Naive thymus-derived CD8-positive, alpha-beta T cell (primary cell): Measurements from ENCODE around the gene SYNE2. TPM values are rescaled to one million over a fixed set of nuclear protein-coding genes. Genes with fewer than 3 reads are reported as not detected.
A peak's percentile ranks its signal among the peaks of the same experiment; 100 is the strongest.
"Not testable (repeated sequence)": the region's sequence is repeated elsewhere in the genome, so short reads cannot be mapped to it uniquely, and the experiment has no call there.

Experiments used
- ATAC-seq, 2 donors: fragments of 150-1000 bp; cut with Tn5 transposase in 1 of 2; sonication (Bioruptor Pico), chemical (Tn5 transposase) in 1 of 2; 1 replicate in 1 of 2; 2 replicates in 1 of 2; pipeline ENCODE4 v1.10.0; 2021; ENCODE audit warnings: mild to moderate bottlenecking in 2 of 2, moderate library complexity in 2 of 2
- POLR2A ChIA-PET: fragments of 350-600 bp; sonication (Branson Sonifier 250); formaldehyde crosslinking; loops from one replicate; lab custom pipeline; 2021; ENCODE audit warnings: antibody characterized with exemption; lab: Charles Lee
- DNase-seq, 10 donors: peaks; one replicate each; pipeline versions ENCODE4 v3.0.0 to v3.0.0-alpha.2; 2020 to 2022
- H3K27ac Mint-ChIP-seq, 10 donors: one replicate each; pipeline ENCODE4 v1.8.0; 2020 to 2022; ENCODE audit warnings: mild to moderate bottlenecking in 10 of 10, mixed read lengths in 10 of 10, moderate library complexity in 4 of 10, inconsistent platforms in 1 of 10
- H3K27me3 Mint-ChIP-seq, 5 donors: one replicate each; pipeline ENCODE4 v1.8.0; 2021 to 2022; ENCODE audit warnings: mixed read lengths in 5 of 5
- H3K36me3 Mint-ChIP-seq, 3 donors: one replicate each; pipeline ENCODE4 v1.8.0; 2020 to 2022; ENCODE audit warnings: mixed read lengths in 3 of 3, mild to moderate bottlenecking in 2 of 3, inconsistent platforms in 1 of 3
- H3K4me1 Mint-ChIP-seq, 4 donors: one replicate each; pipeline ENCODE4 v1.8.0; 2021 to 2022; ENCODE audit warnings: mixed read lengths in 4 of 4
- H3K4me3 Mint-ChIP-seq, 10 donors: one replicate each; pipeline ENCODE4 v1.8.0; 2020 to 2022; ENCODE audit warnings: mild to moderate bottlenecking in 10 of 10, mixed read lengths in 10 of 10, moderate library complexity in 6 of 10, inconsistent platforms in 1 of 10
- H3K9me3 Mint-ChIP-seq, 9 donors: one replicate each; pipeline ENCODE4 v1.8.0; 2020 to 2022; ENCODE audit warnings: mixed read lengths in 9 of 9, mild to moderate bottlenecking in 3 of 9, inconsistent platforms in 1 of 9, moderate library complexity in 1 of 9
- polyA plus RNA-seq, 3 donors: library from polyadenylated mRNA; unstranded; fragments of 300-500 nt; fragmentation: Illumina TruSeq; gene quantifications; one replicate each; pipeline ENCODE4 v1.2.3, GENCODE V29; 2021
- total RNA-seq, 8 experiments: library from RNA in 2 of 8; stranded (reverse) in 2 of 8; gene quantifications; one replicate each; pipeline ENCODE4 v1.2.3 and lab custom pipeline; 2021 to 2026

SYNE2 gene
- total and polyA plus RNA-seq, 5 experiments from 2014 or later, result 15.7 to 116 (median 25.9) TPM

DNA sequence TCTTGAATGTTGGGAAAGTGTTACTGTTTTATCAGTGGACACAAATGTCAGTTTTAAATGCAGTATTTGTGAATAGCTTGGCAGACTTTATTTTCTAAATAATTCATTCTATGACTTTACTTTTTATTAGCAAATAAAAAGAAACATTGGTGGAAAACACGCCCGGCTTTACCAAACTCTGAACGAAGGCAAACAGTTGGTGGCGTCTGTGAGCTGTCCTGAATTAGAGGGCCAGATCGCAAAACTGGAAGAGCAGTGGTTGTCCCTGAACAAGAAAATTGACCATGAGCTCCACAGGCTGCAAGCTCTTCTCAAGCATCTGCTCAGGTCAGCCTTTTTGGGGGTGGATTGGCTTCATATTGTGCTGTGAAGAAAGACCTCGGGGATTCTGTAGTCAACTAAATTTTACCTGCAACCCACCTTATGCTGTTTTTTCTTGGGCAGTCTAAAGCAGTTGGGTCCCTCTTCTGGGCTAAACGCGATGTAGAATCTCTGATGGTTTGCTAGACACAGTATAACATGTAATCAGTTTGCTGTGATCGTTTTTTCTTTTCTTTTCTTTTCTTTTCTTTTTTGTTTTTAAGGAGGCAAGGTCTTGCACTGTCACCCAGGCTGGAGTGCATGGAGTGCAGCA, 285.0 kb downstream of the SYNE2 start:
- no peaks in the 10 kb centered on the region for H3K9me3 Mint-ChIP-seq
- peak overlapping the region in 2 of 10 donors; percentile 30 to 55 for H3K27ac Mint-ChIP-seq
- no peak overlapping the region for H3K4me3 Mint-ChIP-seq
- no peak for ATAC-seq
- H3K27me3 Mint-ChIP-seq, result no peaks in the 10 kb centered on the region
- peaks cover 0 to 87% (median 38%) of the 10 kb centered on the region in 3 donors for H3K36me3 Mint-ChIP-seq
- POLR2A ChIA-PET, result no interaction called here
- DNase-seq, result no peak
- H3K4me1 Mint-ChIP-seq, result no peaks in the 10 kb centered on the region

DNA sequence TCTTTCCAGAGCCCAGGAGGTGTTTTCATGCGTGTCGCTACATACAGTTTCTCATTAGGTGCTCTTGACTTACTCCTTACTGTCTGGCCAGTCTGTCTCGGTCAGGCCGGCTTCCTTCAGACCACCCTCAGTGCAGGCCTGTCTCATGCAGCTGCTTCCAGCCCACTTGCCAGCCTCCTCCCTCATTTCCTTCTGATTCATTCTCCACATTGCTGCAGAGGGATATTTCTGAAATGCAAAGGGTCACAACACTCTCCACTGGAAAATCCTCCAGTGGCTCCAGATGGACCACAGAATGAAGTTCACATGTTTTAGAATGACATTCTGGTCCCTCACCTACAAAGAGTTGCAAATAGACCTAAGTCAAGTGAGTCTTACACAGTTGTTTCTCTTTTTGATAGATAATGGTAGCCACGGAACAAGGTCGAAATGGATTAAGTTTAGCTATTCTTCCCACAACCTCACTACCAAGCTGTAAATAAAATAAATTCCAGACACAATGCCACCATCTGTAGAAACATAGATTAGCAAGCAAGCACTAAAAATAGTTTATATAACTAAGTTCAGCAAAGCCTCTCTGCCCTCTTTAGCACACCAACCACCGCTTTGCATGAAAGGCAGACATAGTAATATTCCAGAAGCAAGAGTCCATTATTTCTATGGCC, 294.5 kb downstream of the SYNE2 start:
- Mint-ChIP-seq H3K4me1 (no peaks in the 10 kb centered on the region), H3K4me3 (no peak overlapping the region), H3K27ac (no peak overlapping the region), H3K9me3 (no peaks in the 10 kb centered on the region), H3K36me3 (peaks cover 0 to 80% (median 31%) of the 10 kb centered on the region in 3 donors), H3K27me3 (no peaks in the 10 kb centered on the region)
- POLR2A ChIA-PET, result no interaction called here
- DNase-seq (no peak), ATAC-seq (no peak)

DNA sequence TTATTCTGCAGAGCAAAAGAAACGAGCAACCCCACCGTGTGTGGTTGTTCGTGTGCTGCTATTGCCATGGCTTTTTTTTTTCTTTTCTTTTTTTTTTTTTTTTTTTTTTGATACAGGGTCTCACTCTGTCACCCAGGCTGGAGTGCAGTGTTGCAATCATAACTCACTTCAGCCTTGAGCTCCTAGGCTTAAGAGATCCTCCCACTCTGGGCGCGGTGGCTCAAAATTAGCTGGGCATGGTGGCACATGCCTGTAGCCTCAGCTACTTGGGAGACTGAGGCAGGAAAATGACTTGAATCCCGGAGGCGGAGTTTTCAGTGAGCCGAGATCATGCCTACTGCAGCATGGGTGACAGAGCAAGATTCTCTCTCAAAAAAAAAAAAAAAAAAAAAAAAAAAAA, 297.1 kb downstream of the SYNE2 start:
- no peak for ATAC-seq
- POLR2A ChIA-PET, result no interaction called here
- H3K27ac Mint-ChIP-seq, result no peak overlapping the region
- no peak for DNase-seq
- H3K27me3 Mint-ChIP-seq, result no peaks in the 10 kb centered on the region
- peaks cover 6 to 79% (median 39%) of the 10 kb centered on the region in 3 donors for H3K36me3 Mint-ChIP-seq
- no peaks in the 10 kb centered on the region for H3K4me1 Mint-ChIP-seq
- H3K9me3 Mint-ChIP-seq, result no peaks in the 10 kb centered on the region
- no peak overlapping the region for H3K4me3 Mint-ChIP-seq

DNA sequence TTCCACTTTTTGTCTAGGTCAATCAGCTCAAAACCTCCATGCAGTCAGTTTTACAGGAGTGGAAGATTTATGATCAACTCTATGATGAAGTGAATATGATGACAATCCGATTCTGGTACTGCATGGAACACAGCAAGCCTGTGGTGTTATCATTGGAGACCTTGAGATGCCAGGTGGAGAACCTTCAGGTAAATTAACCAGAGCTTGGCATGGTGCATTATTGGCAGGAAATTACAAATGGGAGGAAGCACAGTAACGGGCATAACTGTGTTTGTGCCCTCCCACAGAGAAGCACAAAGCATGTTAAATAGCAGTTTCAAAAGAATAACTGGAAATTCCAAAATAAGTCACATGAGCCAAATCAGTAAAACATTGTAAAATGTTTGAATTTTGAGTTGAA, 305.8 kb downstream of the SYNE2 start:
- no peaks in the 10 kb centered on the region for H3K27me3 Mint-ChIP-seq
- POLR2A ChIA-PET, result no interaction called here
- no peak for ATAC-seq
- H3K9me3 Mint-ChIP-seq, result no peaks in the 10 kb centered on the region
- no peaks in the 10 kb centered on the region for H3K4me1 Mint-ChIP-seq
- H3K4me3 Mint-ChIP-seq, result no peak overlapping the region
- H3K36me3 Mint-ChIP-seq, result peaks cover 0 to 91% (median 31%) of the 10 kb centered on the region in 3 donors
- no peak for DNase-seq
- peak overlapping the region in 1 of 10 donors; percentile 15 for H3K27ac Mint-ChIP-seq

DNA sequence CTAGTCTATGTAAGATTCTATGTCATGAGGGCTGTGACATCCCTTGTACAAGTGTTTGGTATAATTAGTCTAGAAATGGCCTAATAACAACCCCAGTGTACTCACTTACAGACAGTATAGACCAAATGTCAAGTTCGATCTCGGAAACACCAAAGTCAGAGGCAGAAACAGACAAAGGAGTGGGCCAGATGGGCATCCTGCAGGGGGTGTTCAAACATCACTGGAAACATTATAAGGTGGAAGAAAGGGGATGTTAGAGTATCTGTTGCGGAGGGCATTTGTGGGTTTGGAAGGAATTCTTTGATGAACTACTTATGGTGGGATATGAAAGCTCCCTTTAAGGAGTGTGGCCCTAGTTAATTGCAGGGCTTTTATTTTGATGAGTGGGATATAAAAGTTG, 306.8 kb downstream of the SYNE2 start:
- Mint-ChIP-seq H3K4me3 (no peak overlapping the region), H3K27me3 (no peaks in the 10 kb centered on the region), H3K27ac (peak overlapping the region in 2 of 10 donors; percentile 7 to 9), H3K36me3 (peaks cover 0 to 89% (median 31%) of the 10 kb centered on the region in 3 donors), H3K9me3 (no peaks in the 10 kb centered on the region), H3K4me1 (no peaks in the 10 kb centered on the region)
- no peak for DNase-seq
- POLR2A ChIA-PET, result interaction anchor here (0.7 kb wide), 1 partner anchor 8 kb away, joined by 4 read pairs; no protein-coding TSS in a partner anchor
- no peak for ATAC-seq

DNA sequence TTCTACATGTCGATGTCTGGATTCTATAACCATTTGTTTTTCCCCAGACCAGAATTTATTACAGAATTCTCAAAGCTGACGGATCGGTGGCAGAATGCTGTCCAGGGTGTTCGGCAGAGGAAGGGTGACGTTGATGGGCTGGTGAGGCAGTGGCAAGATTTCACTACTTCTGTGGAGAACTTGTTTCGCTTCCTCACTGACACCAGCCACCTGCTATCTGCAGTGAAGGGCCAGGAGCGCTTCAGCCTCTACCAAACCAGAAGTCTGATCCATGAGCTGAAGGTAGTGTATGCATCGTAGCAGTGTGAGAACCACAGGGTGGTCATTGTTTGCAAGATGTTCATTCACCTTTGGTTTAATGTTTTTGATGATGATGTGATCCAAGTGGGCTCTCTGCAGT, 317.4 kb downstream of the SYNE2 start:
- ATAC-seq (no peak), DNase-seq (no peak)
- Mint-ChIP-seq H3K36me3 (peaks cover 0 to 85% (median 25%) of the 10 kb centered on the region in 3 donors), H3K4me1 (no peaks in the 10 kb centered on the region), H3K27me3 (no peaks in the 10 kb centered on the region), H3K9me3 (no peaks in the 10 kb centered on the region), H3K4me3 (no peak overlapping the region), H3K27ac (peak overlapping the region in 1 of 10 donors; percentile 60)
- POLR2A ChIA-PET, result no interaction called here

DNA sequence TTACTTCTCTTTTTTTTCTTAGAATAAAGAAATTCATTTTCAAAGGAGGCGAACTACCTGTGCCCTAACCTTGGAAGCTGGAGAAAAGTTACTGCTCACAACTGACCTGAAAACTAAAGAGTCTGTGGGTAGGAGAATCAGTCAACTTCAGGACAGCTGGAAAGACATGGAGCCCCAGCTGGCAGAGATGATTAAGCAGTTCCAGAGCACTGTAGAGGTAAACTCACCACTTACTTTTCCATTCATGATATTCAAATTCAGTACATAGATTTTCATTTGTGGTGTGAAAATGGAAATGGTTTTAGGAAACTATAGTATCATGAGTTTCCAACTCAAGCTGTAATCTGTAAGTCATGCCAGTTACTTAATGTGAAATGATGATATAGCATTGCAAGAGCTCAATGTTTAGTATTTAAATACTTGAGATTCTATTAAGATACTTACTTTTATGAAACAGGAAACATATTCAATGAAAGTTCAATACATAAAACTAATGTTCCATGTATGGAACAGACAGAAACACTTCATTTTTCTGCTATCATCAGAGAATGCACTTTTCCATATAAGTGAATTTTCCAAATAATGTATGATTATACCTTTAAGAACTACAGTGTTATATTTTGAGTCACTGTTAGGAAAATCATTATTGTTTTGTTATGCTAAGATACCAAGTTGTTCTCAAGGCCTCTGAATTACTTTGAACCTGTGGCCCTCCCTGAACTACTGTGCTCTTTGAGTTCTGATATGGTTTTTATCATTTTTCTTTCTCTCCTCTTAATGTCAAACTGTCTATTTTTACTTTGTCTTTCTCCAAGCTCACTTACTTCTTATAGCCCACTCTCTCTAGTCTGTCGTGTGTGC, 322.3 kb downstream of the SYNE2 start:
- POLR2A ChIA-PET, result no interaction called here
- Mint-ChIP-seq H3K27me3 (no peaks in the 10 kb centered on the region), H3K4me3 (no peak overlapping the region), H3K9me3 (no peaks in the 10 kb centered on the region), H3K36me3 (peaks cover 12 to 78% (median 20%) of the 10 kb centered on the region in 3 donors), H3K27ac (peak overlapping the region in 1 of 10 donors; percentile 71), H3K4me1 (no peaks in the 10 kb centered on the region)
- ATAC-seq (no peak), DNase-seq (no peak)

DNA sequence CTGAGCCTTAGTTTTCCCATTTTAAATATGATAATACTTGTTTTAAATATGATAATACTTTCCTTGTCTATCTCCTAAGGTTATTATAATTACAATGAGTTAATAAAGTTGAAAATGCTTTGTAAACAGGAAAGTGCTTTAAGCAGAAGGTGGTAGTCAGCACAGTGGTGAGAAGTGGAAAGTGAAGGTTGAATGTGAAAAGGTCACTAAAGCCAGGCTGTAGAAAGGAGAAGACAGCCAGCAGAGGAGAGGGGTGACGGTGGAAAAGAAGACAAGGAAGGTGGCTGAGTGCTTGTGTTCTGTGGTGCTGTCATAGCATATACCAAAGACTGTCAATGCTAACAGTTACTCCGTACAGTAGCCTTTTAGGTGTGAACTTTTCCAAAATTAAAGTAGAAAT, 323.5 kb downstream of the SYNE2 start:
- Mint-ChIP-seq H3K27me3 (no peaks in the 10 kb centered on the region), H3K9me3 (no peaks in the 10 kb centered on the region), H3K27ac (peak overlapping the region in 2 of 10 donors; percentile 30 to 39), H3K4me1 (no peaks in the 10 kb centered on the region), H3K36me3 (peaks cover 12 to 79% (median 25%) of the 10 kb centered on the region in 3 donors), H3K4me3 (no peak overlapping the region)
- POLR2A ChIA-PET, result no interaction called here
- DNase-seq (no peak), ATAC-seq (no peak)

DNA sequence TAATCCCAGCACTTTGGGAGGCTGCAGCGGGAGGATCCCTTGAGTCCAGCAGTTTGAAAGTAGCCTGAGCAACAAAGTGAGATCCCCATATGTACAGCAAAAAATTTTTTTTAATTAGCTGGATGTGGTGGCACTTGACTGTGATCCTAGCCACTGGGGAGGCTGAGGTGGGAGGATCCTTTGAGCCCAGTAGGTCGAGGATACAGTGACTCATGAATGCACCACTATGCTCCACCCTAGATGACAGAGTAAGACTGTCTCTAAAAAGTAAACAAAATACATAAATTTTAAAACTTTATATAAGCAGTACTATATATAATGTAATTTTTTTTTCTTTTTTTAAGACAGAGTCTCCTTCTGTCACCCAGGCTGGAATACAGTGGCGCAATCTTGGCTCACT, 326.0 kb downstream of the SYNE2 start:
- Mint-ChIP-seq H3K27ac (peak overlapping the region in 1 of 10 donors; percentile 24), H3K27me3 (no peaks in the 10 kb centered on the region), H3K4me3 (no peak overlapping the region), H3K9me3 (no peaks in the 10 kb centered on the region), H3K36me3 (peaks cover 12 to 70% (median 32%) of the 10 kb centered on the region in 3 donors), H3K4me1 (no peaks in the 10 kb centered on the region)
- DNase-seq (no peak), ATAC-seq (no peak)
- POLR2A ChIA-PET, result interaction anchor here (0.6 kb wide), 1 partner anchor 45 kb away, joined by 5 read pairs; no protein-coding TSS in a partner anchor

DNA sequence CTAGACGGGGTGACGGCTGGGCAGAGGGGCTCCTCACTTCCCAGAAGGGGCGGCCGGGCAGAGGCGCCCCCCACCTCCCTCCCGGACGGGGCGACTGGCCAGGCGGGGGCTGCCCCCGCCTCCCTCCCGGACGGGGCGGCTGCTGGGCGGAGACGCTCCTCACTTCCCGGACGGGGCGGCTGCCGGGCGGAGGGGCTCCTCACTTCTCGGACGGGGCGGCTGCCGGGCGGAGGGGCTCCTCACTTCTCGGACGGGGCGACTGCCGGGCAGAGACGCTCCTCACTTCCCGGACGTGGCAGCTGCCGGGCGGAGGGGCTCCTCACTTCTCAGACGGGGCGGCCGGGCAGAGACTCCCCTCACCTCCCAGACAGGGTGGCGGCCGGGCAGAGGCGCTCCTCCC, 330.1 kb downstream of the SYNE2 start:
- H3K27ac Mint-ChIP-seq, H3K9me3 Mint-ChIP-seq, POLR2A ChIA-PET, ATAC-seq, H3K4me1 Mint-ChIP-seq, H3K4me3 Mint-ChIP-seq, H3K27me3 Mint-ChIP-seq, DNase-seq: not testable (repeated sequence)
- H3K36me3 Mint-ChIP-seq, result peaks cover 7 to 67% (median 48%) of the 10 kb centered on the region in 3 donors

DNA sequence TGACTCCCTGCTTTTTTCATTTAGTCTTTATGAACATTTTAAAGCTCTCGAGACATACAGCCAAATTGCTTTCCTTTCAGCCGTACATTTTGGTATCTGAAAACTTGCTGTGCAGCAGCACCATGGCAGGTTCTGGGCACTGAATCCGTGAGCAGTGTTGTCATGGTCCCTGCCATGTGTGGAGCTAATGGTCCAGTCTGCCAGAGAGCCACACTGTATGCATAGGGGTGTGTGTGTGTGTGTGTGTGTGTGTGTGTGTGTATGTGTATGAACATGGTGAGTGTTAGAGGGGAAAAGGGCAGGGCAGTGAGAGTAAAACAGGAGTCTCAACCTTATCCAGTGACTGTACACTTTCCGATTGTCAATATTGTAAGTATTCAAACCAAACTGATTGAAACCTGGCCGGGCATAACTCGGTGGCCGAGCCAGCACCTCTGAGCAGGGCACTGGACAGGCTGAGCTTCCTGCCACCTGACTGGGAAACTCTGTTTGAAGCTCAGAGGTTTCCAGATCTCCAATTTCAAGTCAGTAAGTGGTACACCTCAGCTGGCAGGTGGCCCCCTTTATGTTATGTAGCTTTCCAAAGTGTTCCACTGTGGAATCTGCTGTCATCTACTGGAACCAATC, 331.4 kb downstream of the SYNE2 start:
- Mint-ChIP-seq H3K27ac (no peak overlapping the region), H3K9me3 (no peaks in the 10 kb centered on the region), H3K27me3 (no peaks in the 10 kb centered on the region), H3K36me3 (peaks cover 12 to 70% (median 51%) of the 10 kb centered on the region in 3 donors), H3K4me1 (no peaks in the 10 kb centered on the region), H3K4me3 (no peak overlapping the region)
- POLR2A ChIA-PET, result no interaction called here
- DNase-seq (no peak), ATAC-seq (no peak)

DNA sequence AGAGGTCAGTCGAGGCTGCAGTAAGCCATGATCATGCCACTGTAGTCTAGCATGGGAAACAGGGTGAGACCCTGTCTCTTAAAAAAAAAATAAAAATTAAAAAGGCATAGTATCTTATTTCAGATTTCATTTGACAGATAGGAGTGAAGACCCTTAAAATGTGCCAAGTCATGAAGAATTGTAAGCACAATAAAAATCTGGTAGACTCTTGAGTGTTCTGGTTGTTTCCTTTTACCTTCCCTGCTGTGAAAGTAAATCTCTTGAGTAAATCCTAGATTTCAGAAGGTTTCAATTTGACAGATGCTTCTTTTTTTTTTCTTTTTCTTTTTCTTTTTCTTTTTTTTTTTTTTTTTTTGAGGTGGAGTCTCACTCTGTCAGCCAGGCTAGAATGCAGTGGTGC, 332.4 kb downstream of the SYNE2 start:
- Mint-ChIP-seq H3K4me3 (no peak overlapping the region), H3K27me3 (no peaks in the 10 kb centered on the region), H3K36me3 (peaks cover 6 to 70% (median 54%) of the 10 kb centered on the region in 3 donors), H3K27ac (peak overlapping the region in 1 of 10 donors; percentile 27), H3K4me1 (no peaks in the 10 kb centered on the region), H3K9me3 (no peaks in the 10 kb centered on the region)
- no peak for ATAC-seq
- no peak for DNase-seq
- POLR2A ChIA-PET, result no interaction called here
